Activated CD8-positive, alpha-beta T cell treated with anti-CD3 and anti-CD28 coated beads, Interleukin-2, amount 10 ng/mL, durations not matched to agents 7 days and 5 days (primary cell): ENCODE results near the gene PPP5C. TPM values are rescaled to one million over a fixed set of nuclear protein-coding genes. Genes with fewer than 3 reads are reported as not detected.
"Not testable (repeated sequence)": the region's sequence is repeated elsewhere in the genome, so short reads cannot be mapped to it uniquely, and the experiment has no call there.

Experiments used
- ATAC-seq: fragments of 150-1000 bp; cut with Tn5 transposase; one replicate; pipeline ENCODE4 v1.10.0; 2021; ENCODE audit warnings: moderate library complexity
- CTCF ChIA-PET: fragments of 350-600 bp; sonication (Branson Sonifier 250); formaldehyde crosslinking; loops from one replicate; lab custom pipeline; 2021; ENCODE audit warnings: antibody characterized with exemption; lab: Charles Lee
- POLR2A ChIA-PET: fragments of 350-600 bp; sonication (Branson Sonifier 250); formaldehyde crosslinking; loops from one replicate; lab custom pipeline; 2021; ENCODE audit warnings: antibody characterized with exemption; lab: Charles Lee
- DNase-seq: peaks from one replicate; pipeline ENCODE4 v3.0.0-alpha.2; 2020
- H3K27ac Mint-ChIP-seq: one replicate; pipeline ENCODE4 v1.8.0; 2021; ENCODE audit warnings: mild to moderate bottlenecking, mixed read lengths
- H3K27me3 Mint-ChIP-seq: one replicate; pipeline ENCODE4 v1.8.0; 2021; ENCODE audit warnings: low read depth, mixed read lengths
- H3K36me3 Mint-ChIP-seq: one replicate; pipeline ENCODE4 v1.8.0; 2021; ENCODE audit warnings: low read depth, mixed read lengths
- H3K4me1 Mint-ChIP-seq: one replicate; pipeline ENCODE4 v1.8.0; 2021; ENCODE audit warnings: low read depth, mixed read lengths
- H3K4me3 Mint-ChIP-seq: one replicate; pipeline ENCODE4 v1.8.0; 2021; ENCODE audit warnings: mild to moderate bottlenecking, mixed read lengths
- H3K9me3 Mint-ChIP-seq: one replicate; pipeline ENCODE4 v1.8.0; 2022; ENCODE audit warnings: mixed read lengths; ENCODE audit not compliant: insufficient read depth
- total RNA-seq, 2 experiments: library from RNA; stranded (reverse); gene quantifications; one replicate each; pipeline ENCODE4 v1.2.3, GENCODE V29; 2021

Gene PPP5C
- total RNA-seq, 2 experiments from 2014 or later, result 118 to 126 TPM

DNA sequence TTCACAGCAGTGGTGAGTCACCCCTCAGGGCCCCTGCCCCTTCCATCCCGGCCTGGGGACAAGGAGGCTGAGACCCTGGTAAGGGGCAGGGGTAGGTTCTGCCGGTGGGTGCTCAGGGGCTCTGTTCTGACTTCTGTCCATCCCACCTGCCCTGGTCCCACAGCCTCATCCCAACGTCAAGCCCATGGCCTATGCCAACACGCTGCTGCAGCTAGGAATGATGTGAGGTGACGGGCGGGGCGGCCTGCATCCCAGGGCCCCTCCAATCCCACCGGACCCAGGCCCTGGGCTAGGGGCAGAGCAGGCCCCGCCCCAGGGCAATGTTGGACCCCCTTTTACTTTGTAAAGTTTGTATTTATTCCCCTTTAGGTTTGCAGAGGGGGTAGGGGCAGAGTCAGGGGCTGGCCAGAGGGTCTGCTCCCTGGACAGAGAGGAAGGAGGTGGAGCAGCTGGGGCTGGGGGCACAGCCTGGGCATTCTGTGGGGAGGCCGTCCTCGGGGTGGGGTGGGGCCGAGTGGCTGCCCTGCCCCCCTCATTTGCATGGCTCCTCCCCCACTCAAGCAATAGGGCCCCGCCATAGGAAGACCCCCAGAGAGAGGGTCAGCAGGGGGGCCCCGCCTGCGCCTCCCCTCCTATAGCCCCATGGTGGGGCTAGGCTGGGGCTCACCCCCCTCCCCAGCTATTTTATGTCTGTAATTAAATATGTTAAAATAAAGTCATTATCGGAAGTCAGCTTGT is 43.4 kb downstream of the PPP5C start:
- H3K4me3 Mint-ChIP-seq, result no peak overlapping the region
- ChIA-PET CTCF (no interaction called here), POLR2A (no interaction called here)
- H3K27me3 Mint-ChIP-seq, result no peaks in the 10 kb centered on the region
- ATAC-seq, result no peak
- DNase-seq, result no peak
- H3K9me3 Mint-ChIP-seq, result no peaks in the 10 kb centered on the region
- H3K4me1 Mint-ChIP-seq, result peaks cover 4% of the 10 kb centered on the region
- H3K36me3 Mint-ChIP-seq, result peaks cover 52% of the 10 kb centered on the region
- H3K27ac Mint-ChIP-seq, result no peak overlapping the region

DNA sequence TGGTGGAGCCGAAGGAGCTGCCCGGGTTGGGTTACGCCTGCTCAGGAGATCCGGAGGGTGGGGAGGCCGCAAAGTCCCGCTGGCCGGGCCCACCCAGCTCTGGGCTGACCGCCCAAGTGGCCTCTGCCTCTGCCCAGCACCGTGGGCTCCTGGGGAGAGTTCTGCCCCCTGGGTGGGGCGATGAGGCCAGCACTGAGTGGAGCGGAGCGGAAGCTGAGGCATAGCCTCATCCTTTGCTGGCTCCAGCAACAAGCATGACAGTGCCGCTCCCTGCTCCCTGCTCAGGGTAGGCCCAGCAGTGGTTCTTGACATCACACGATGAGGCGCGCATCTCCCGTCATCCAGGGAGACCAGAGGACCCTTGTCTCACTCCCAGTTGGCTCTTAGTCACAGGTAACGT is 44.0 kb downstream of the PPP5C start:
- ATAC-seq, result no peak
- Mint-ChIP-seq H3K27ac (no peak overlapping the region), H3K4me3 (no peak overlapping the region), H3K9me3 (no peaks in the 10 kb centered on the region), H3K36me3 (peaks cover 52% of the 10 kb centered on the region), H3K27me3 (no peaks in the 10 kb centered on the region), H3K4me1 (peaks cover 4% of the 10 kb centered on the region)
- ChIA-PET CTCF (no interaction called here), POLR2A (no interaction called here)
- DNase-seq, result no peak

GRCh38 chr19:46391296-46392251 is 44.7 kb downstream of the PPP5C start:
- no peaks in the 10 kb centered on the region for H3K27me3 Mint-ChIP-seq
- CTCF ChIA-PET, result interaction anchor here (0.8 kb wide), 1 partner anchor 122 kb away, joined by 3 read pairs; no protein-coding TSS in a partner anchor
- no peak overlapping the region for H3K4me3 Mint-ChIP-seq
- DNase-seq (no peak), ATAC-seq (no peak)
- POLR2A ChIA-PET, result no interaction called here
- peaks cover 49% of the 10 kb centered on the region for H3K36me3 Mint-ChIP-seq
- H3K9me3 Mint-ChIP-seq, result no peaks in the 10 kb centered on the region
- no peak overlapping the region for H3K27ac Mint-ChIP-seq
- H3K4me1 Mint-ChIP-seq, result peaks cover 4% of the 10 kb centered on the region

GRCh38 chr19:46392252-46392801 is 45.4 kb downstream of the PPP5C start:
- H3K36me3 Mint-ChIP-seq, result peaks cover 42% of the 10 kb centered on the region
- ATAC-seq, result no peak
- no peaks in the 10 kb centered on the region for H3K9me3 Mint-ChIP-seq
- no peak overlapping the region for H3K4me3 Mint-ChIP-seq
- ChIA-PET CTCF (interaction anchor here (0.8 kb wide), 1 partner anchor 121 kb away, joined by 3 read pairs; no protein-coding TSS in a partner anchor), POLR2A (no interaction called here)
- H3K27ac Mint-ChIP-seq, result no peak overlapping the region
- H3K4me1 Mint-ChIP-seq, result peaks cover 4% of the 10 kb centered on the region
- DNase-seq, result no peak
- H3K27me3 Mint-ChIP-seq, result no peaks in the 10 kb centered on the region

DNA sequence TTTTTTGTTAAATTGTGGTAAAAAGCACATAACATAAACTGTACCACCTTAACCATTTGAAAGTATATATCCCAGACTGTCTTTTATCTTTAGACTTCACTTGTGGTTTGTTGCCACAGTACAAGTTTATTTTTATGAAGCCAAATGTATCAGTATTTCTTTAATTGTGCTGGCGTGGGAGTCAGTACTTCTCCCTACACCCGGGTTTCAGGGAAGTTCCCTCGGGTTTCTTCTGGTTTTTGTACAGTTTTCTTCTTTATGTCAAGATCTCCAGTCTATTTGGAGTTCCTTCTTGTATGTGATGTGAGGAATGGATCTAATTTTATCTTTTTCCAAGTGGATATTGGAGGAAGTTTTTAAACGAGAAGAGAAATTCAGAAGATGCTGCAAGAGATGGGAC is 46.0 kb downstream of the PPP5C start:
- Mint-ChIP-seq H3K27me3 (no peaks in the 10 kb centered on the region), H3K9me3 (no peaks in the 10 kb centered on the region), H3K4me1 (peaks cover 4% of the 10 kb centered on the region), H3K4me3 (no peak overlapping the region), H3K36me3 (peaks cover 37% of the 10 kb centered on the region), H3K27ac (no peak overlapping the region)
- POLR2A ChIA-PET, result no interaction called here
- CTCF ChIA-PET, result no interaction called here
- ATAC-seq (no peak), DNase-seq (no peak)

- Mint-ChIP-seq H3K9me3 (no peaks in the 10 kb centered on the region), H3K4me3 (no peak overlapping the region), H3K4me1 (peaks cover 4% of the 10 kb centered on the region), H3K36me3 (peaks cover 28% of the 10 kb centered on the region), H3K27me3 (no peaks in the 10 kb centered on the region), H3K27ac (no peak overlapping the region)
- CTCF ChIA-PET, result interaction anchor here (1.0 to 2.4 kb wide), 7 partner anchors 9 to 223 kb away, joined by 3 to 16 read pairs (median 5); no protein-coding TSS in a partner anchor
- POLR2A ChIA-PET, result no interaction called here
- DNase-seq, result no peak
- ATAC-seq, result no peak
Measured at GRCh38 chr19:46393456-46394401, 46.8 kb downstream of the PPP5C start.

DNA sequence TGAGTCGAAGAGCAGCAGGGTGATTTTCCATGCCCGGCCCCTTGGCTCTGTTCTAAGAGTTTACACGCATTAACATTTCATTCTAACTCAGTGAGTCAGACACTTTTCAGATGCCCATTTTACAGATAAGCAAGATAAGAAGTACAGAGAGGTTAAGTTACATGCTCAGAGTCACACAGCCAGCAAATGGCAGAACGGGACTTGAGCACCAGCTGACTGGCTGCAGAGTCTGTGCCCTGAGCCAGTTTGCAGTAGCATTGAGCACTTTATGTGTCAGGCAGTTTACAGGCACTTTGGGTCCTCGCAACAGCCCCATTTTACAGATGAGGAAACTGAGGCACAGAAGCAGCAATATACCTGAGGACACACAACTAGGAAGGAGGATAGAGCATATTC is 47.5 kb downstream of the PPP5C start:
- H3K27ac Mint-ChIP-seq, result no peak overlapping the region
- CTCF ChIA-PET, result interaction anchor here (1.0 to 2.7 kb wide), 13 partner anchors 10 to 222 kb away, joined by 3 to 21 read pairs (median 7); partner anchors contain the start of gene PPP5C
- ATAC-seq (no peak), DNase-seq (no peak)
- peaks cover 4% of the 10 kb centered on the region for H3K4me1 Mint-ChIP-seq
- H3K36me3 Mint-ChIP-seq, result peaks cover 21% of the 10 kb centered on the region
- POLR2A ChIA-PET, result no interaction called here
- H3K9me3 Mint-ChIP-seq, result no peaks in the 10 kb centered on the region
- no peak overlapping the region for H3K4me3 Mint-ChIP-seq
- H3K27me3 Mint-ChIP-seq, result peaks cover under 1% of the 10 kb centered on the region

- H3K4me1 Mint-ChIP-seq, ATAC-seq, POLR2A ChIA-PET, H3K36me3 Mint-ChIP-seq, H3K27ac Mint-ChIP-seq, DNase-seq, H3K9me3 Mint-ChIP-seq, H3K27me3 Mint-ChIP-seq, H3K4me3 Mint-ChIP-seq: not testable (repeated sequence)
- CTCF ChIA-PET, result interaction anchor here (0.8 to 1.0 kb wide), 2 partner anchors 92 to 117 kb away, joined by 3 to 4 read pairs; no protein-coding TSS in a partner anchor
Measured at GRCh38 chr19:46397801-46398479, 51.1 kb downstream of the PPP5C start.

- H3K4me1 Mint-ChIP-seq, result peaks cover 12% of the 10 kb centered on the region
- H3K4me3 Mint-ChIP-seq, result no peak overlapping the region
- DNase-seq, result no peak
- no peak overlapping the region for H3K27ac Mint-ChIP-seq
- ChIA-PET CTCF (interaction anchor here (1.0 to 4.3 kb wide), 14 partner anchors 21 to 259 kb away, joined by 3 to 23 read pairs (median 4); no protein-coding TSS in a partner anchor), POLR2A (no interaction called here)
- peaks cover 42% of the 10 kb centered on the region for H3K27me3 Mint-ChIP-seq
- ATAC-seq, result no peak
- H3K36me3 Mint-ChIP-seq, result no peaks in the 10 kb centered on the region
- H3K9me3 Mint-ChIP-seq, result no peaks in the 10 kb centered on the region
Measured at GRCh38 chr19:46402725-46403124, 55.8 kb downstream of the PPP5C start.

DNA sequence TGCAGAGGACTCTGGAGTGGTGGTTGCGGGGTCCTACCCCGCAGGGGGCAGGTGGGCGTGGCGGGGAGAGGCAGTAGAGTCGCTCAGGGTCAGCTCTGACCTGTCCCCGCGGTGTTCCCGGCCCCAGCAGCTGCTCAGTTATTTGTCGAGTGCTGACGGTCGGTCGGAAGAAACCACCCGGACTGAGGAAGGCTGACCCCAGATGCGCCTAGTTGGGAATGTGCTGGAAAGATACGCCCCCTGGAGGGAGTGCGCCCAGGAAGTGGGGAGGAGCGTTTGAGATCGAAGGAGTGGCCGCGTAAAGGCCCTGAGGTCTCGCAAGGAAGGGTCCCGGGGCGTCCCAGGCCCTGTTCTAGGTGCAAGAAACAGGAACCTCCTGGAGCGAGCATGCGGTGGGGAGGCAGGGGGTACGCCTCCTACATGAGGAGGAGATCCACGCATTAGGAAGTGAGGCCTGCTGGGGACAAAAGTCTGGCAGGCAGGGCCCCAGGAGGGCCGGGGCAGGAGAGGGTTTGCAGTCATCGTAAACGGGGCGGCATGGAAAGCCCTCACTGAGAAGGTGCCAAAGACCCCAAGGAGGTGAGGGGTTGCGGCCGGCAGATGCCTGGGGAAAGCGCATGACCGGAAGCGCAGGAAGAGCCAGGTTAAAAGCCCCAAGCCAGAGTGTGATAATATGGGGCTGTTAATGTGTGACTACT is 57.3 kb downstream of the PPP5C start:
- ATAC-seq, result no peak
- no peak overlapping the region for H3K4me3 Mint-ChIP-seq

More for the DNA sequence above, 57.3 kb downstream of the PPP5C start:
- DNase-seq, result no peak
- Mint-ChIP-seq H3K27ac (no peak overlapping the region), H3K9me3 (no peaks in the 10 kb centered on the region), H3K4me1 (peaks cover 15% of the 10 kb centered on the region), H3K36me3 (no peaks in the 10 kb centered on the region), H3K27me3 (peaks cover 54% of the 10 kb centered on the region)
- ChIA-PET POLR2A (no interaction called here), CTCF (interaction anchor here (1.4 to 2.9 kb wide), 4 partner anchors 79 to 257 kb away, joined by 4 to 17 read pairs (median 5); no protein-coding TSS in a partner anchor)
